KMS-11 (cell line): ENCODE measurements around the gene TBC1D1.

Source experiments
- H2AFZ ChIP-seq: fragments of 200-600 bp; sonication (generic); 2 replicates; pipeline ENCODE4 v1.6.1; 2016; ENCODE audit warnings: antibody characterized with exemption, mixed run types, low read depth
- H3K27ac ChIP-seq: fragments of 200-600 bp; sonication (generic); 2 replicates; pipeline ENCODE4 v1.6.1; 2016; ENCODE audit warnings: mild to moderate bottlenecking, mixed run types
- H3K27me3 ChIP-seq: fragments of 200-600 bp; sonication (generic); 2 replicates; pipeline ENCODE4 v1.6.1; 2017; ENCODE audit warnings: mild to moderate bottlenecking, low read depth, mixed run types, moderate library complexity; ENCODE audit not compliant: insufficient read depth
- H3K36me3 ChIP-seq: fragments of 200-600 bp; sonication (generic); 2 replicates; pipeline ENCODE4 v1.6.1; 2017; ENCODE audit warnings: mild to moderate bottlenecking, mixed run types; ENCODE audit not compliant: insufficient read depth
- H3K4me1 ChIP-seq: fragments of 200-600 bp; sonication (generic); 2 replicates; pipeline ENCODE4 v1.6.1; 2016; ENCODE audit warnings: mild to moderate bottlenecking, low read depth, mixed run types; ENCODE audit not compliant: poor library complexity, severe bottlenecking
- H3K4me2 ChIP-seq: fragments of 200-600 bp; sonication (generic); 2 replicates; pipeline ENCODE4 v1.7.0; 2016; ENCODE audit warnings: mild to moderate bottlenecking, mixed run types
- H3K4me3 ChIP-seq: fragments of 200-600 bp; sonication (generic); IDR thresholded peaks from 2 replicates; pipeline ENCODE4 v1.6.1; 2017; ENCODE audit warnings: low read depth, low read length, mixed read lengths; ENCODE audit not compliant: insufficient read depth
- H3K79me2 ChIP-seq: fragments of 200-600 bp; sonication (generic); 2 replicates; pipeline ENCODE4 v1.6.1; 2016; ENCODE audit warnings: low read depth, mixed run types; ENCODE audit not compliant: insufficient read depth
- H3K9ac ChIP-seq: fragments of 200-600 bp; sonication (generic); 2 replicates; pipeline ENCODE4 v1.6.1; 2016; ENCODE audit warnings: mild to moderate bottlenecking, mixed run types
- H4K20me1 ChIP-seq: fragments of 200-600 bp; sonication (generic); 2 replicates; pipeline ENCODE4 v1.6.1; 2016; ENCODE audit warnings: mild to moderate bottlenecking, mixed run types; ENCODE audit not compliant: insufficient read depth
- TF ChIP-seq, protein P1 (sequence below): fragments of 200-600 bp; sonication (generic); conservative IDR thresholded peaks from 2 replicates; pipeline ENCODE4 v1.6.1; 2017; ENCODE audit warnings: low read depth, mild to moderate bottlenecking, antibody characterized with exemption, low read length, moderate library complexity, mixed read lengths

TBC1D1 gene

DNA sequence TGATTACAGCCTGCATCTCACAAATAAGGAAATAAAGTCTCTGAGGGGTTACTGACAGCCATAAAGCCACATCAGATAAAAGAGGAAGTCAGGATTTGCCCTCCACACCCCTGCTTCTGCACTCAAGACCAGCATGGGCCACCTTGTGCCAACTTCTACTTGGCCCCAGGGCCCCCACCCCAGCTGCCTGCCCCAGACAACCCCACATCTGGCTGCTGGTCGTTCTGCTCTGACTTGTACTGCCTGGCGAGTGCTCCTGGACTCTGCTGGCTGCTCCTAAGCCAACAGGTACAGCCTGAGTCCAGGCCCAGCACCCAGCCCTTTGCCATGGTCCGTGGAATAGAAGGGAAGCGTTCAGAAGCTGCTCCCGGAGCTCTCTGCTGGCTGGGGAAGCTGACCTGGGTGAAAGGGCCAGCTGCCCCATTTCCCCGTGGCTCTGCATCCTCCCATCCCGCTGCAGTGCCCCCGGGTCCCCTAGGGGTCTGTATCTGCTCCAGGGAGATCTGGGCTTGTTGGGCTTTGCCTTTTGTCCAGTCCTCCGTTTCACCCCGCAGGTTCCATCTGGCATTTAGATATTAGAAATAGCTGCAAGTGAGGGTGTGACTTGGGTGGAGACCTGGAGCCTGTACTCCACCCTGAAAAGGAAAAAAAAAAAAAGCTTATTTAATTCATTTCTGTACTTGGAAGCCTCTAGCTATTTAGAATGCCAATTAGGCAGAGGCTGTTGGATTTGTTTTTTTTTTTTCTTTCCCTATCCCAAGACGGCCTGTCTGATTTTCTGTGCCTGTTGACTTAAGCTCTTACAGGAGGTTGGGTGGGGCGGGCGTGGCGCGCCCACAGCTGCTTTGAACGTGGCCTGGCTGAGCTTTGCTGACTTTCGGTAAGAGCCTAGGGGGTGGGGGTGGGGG is 264.1 kb downstream of the TBC1D1 start:
- no peaks in the 10 kb centered on the region for H4K20me1 ChIP-seq
- no peak overlapping the region for H2AFZ ChIP-seq
- TF ChIP-seq, protein P1, sequence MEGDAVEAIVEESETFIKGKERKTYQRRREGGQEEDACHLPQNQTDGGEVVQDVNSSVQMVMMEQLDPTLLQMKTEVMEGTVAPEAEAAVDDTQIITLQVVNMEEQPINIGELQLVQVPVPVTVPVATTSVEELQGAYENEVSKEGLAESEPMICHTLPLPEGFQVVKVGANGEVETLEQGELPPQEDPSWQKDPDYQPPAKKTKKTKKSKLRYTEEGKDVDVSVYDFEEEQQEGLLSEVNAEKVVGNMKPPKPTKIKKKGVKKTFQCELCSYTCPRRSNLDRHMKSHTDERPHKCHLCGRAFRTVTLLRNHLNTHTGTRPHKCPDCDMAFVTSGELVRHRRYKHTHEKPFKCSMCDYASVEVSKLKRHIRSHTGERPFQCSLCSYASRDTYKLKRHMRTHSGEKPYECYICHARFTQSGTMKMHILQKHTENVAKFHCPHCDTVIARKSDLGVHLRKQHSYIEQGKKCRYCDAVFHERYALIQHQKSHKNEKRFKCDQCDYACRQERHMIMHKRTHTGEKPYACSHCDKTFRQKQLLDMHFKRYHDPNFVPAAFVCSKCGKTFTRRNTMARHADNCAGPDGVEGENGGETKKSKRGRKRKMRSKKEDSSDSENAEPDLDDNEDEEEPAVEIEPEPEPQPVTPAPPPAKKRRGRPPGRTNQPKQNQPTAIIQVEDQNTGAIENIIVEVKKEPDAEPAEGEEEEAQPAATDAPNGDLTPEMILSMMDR, result no peak
- H3K36me3 ChIP-seq, result no peaks in the 10 kb centered on the region
- H3K4me1 ChIP-seq, result no peaks in the 10 kb centered on the region
- H3K4me3 ChIP-seq, result no peak overlapping the region
- H3K27me3 ChIP-seq, result no peaks in the 10 kb centered on the region
- no peaks in the 10 kb centered on the region for H3K79me2 ChIP-seq
- H3K4me2 ChIP-seq, result no peak overlapping the region
- no peak overlapping the region for H3K27ac ChIP-seq
- no peak overlapping the region for H3K9ac ChIP-seq

DNA sequence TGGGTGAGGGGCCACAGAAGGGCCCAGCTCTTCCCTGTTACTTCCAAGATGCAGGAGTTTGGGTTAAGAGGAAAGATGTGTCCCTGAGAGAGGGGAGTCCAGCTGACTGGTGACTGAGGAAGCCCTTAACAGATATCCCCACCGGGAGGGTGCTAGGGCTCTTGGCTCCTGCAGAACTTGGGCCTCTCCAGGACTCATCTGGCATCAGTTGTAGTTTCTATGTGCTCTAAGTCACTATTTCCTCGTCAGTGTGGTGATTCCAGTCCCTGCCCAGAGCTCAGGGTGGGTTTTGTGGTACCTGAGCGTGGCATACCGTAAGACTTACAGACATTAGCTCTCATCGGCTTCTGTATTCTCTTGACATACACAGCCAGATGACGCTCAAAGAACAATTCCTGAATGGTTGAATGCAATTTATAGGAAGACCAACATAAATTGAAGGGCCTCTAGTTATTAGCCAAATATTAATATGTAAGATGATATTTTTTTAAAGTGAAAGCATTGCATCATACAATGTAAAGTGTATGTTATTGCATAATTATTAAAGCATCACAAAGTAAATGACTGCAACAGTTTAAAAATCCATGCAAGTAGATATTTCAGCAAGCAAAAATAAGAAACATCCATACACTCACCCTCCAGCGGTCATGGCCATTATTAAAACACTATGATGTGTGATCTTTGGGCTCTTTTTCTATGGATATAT is 264.9 kb downstream of the TBC1D1 start:
- H3K4me3 ChIP-seq, result no peak overlapping the region
- TF ChIP-seq, protein P1, result no peak
- peaks cover under 1% of the 10 kb centered on the region for H3K4me1 ChIP-seq
- no peak overlapping the region for H2AFZ ChIP-seq
- H3K79me2 ChIP-seq, result no peaks in the 10 kb centered on the region
- H3K27me3 ChIP-seq, result no peaks in the 10 kb centered on the region
- no peaks in the 10 kb centered on the region for H4K20me1 ChIP-seq
- H3K36me3 ChIP-seq, result no peaks in the 10 kb centered on the region
- no peak overlapping the region for H3K4me2 ChIP-seq
- no peak overlapping the region for H3K9ac ChIP-seq
- no peak overlapping the region for H3K27ac ChIP-seq

DNA sequence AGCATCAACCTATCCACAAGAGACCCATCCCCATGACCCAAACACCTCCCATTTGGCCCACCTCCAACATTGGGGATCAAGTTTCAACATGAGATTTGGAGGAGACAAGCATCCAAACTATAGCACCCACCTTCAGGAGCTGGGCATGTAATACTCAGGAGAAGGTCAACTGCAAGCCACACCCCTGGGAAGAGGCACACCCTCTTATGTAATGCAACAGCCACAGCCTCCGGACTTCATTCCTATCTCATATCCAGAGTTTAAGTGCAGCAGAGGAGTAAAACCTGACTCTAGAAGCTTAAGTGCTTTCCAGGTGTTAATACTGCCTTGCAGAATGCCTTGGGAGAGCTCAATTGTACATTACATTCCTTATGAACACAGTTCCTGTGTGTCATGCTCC is 266.7 kb downstream of the TBC1D1 start:
- Histone ChIP-seq H3K4me1 (peaks cover 2% of the 10 kb centered on the region), H3K9ac (no peak overlapping the region), H3K36me3 (no peaks in the 10 kb centered on the region), H3K79me2 (no peaks in the 10 kb centered on the region), H3K4me2 (no peak overlapping the region), H3K27me3 (no peaks in the 10 kb centered on the region), H3K4me3 (no peak overlapping the region), H3K27ac (no peak overlapping the region), H4K20me1 (no peaks in the 10 kb centered on the region), H2AFZ (no peak overlapping the region)
- TF ChIP-seq, protein P1, result no peak

DNA sequence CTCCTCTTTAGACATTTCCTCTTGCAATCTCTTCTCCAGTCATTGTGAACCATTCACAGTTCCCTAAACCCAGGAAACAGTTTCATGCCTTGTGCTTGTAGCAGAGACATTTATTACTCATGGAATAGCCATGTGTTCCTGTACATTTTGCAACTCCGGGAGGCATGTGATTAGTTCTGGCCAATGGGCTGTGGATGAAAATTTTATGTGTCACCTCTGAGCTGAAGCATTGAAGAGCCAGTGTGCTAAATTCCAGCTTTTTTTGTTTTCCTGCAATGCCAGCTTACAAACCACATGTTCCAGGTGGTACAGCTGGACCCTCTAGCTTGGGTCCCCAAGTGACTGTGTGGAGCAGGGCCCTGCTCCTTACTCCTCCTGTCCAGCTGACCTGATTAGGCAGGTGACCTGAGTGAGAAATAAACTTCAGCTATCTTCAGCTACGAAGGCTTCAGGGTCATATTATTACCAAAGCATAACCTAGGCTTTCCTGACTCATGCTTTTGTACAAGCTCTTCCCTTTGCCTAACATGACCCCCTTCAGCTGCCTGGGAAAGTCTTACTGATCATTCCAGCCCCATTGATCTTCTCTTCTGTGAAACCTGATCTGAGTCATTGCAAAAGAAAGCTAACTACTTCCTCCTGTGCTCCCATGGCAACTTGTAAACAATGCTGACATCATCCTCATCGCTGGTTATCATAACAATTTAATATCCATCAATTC is 269.8 kb downstream of the TBC1D1 start:
- H3K27me3 ChIP-seq, result no peaks in the 10 kb centered on the region
- no peaks in the 10 kb centered on the region for H3K36me3 ChIP-seq
- no peaks in the 10 kb centered on the region for H3K79me2 ChIP-seq
- TF ChIP-seq, protein P1, result no peak
- peaks cover 2% of the 10 kb centered on the region for H3K4me1 ChIP-seq
- H3K27ac ChIP-seq, result no peak overlapping the region
- H3K4me3 ChIP-seq, result no peak overlapping the region
- no peak overlapping the region for H3K9ac ChIP-seq
- no peak overlapping the region for H3K4me2 ChIP-seq
- no peak overlapping the region for H2AFZ ChIP-seq
- H4K20me1 ChIP-seq, result no peaks in the 10 kb centered on the region
